Stomach (tissue), 4 donors: ENCODE results near the gene ECI2.

Source experiments
- CTCF ChIP-seq, 7 experiments: fragments of 450-650 bp in 4 of 7; fragments of 200-600 bp in 3 of 7; sonication (generic) in 3 of 7; IDR thresholded peaks; one replicate each; pipeline ENCODE4 v1.5.1; 2016 to 2019; ENCODE audit warnings: antibody characterized with exemption in 7 of 7, control low read depth in 2 of 7, mild to moderate bottlenecking in 1 of 7
- POLR2A ChIP-seq, 4 donors: fragments of 450-650 bp; IDR thresholded peaks; one replicate each; pipeline ENCODE4 v1.6.1; 2016; ENCODE audit warnings: antibody characterized with exemption in 4 of 4, control low read depth in 2 of 4, mild to moderate bottlenecking in 1 of 4, moderate library complexity in 1 of 4

GRCh38 chr6:4167833-4168232 lies 32.5 kb upstream of the ECI2 start:
- TF ChIP-seq CTCF (IDR thresholded peaks at IDR 0.05) (no peak), POLR2A (IDR thresholded peaks at IDR 0.05) (no peak)
